ENCODE data around the gene ZNF790. TPM values are rescaled to one million over a fixed set of nuclear protein-coding genes. Genes with fewer than 3 reads are reported as not detected.

The ZNF790 gene
- total and polyA plus RNA-seq, 2 of the 8 experiments (the other 6 are each of a cell fraction or from before 2014, with no cell fraction given): 1.7 to 7.2 TPM

- Histone ChIP-seq H3K4ac (replicated peaks; ENCODE audit: insufficient read length, low read depth, low read length) (peak overlapping the region; percentile 27), H3K27me3 (replicated peaks in 1 of 4; ENCODE audit: control insufficient read depth in 3 of 4, extremely low read depth in 1 of 4, insufficient read depth in 3 of 4, low read length in 3 of 4) (peaks cover 0 to 1% (median 0%) of the 10 kb centered on the region in 4 experiments; a peak in 1 of 7 replicates), H2AK5ac (ENCODE audit: low read depth, low read length) (no peak overlapping the region), H3K23me2 (ENCODE audit: low read depth, low read length) (peaks cover 6% of the 10 kb centered on the region), H3K9me3 (ENCODE audit: insufficient read depth in 2 of 2, low read depth in 1 of 2, low read length in 1 of 2) (peaks cover 8 to 9% of the 10 kb centered on the region in 2 experiments), H2BK5ac (ENCODE audit: low read depth, low read length) (peak overlapping the region; percentile 60; the same call in 1 of the 2 replicates), H3K14ac (ENCODE audit: insufficient read length) (no peak overlapping the region), H2AFZ (ENCODE audit: low read length) (peak overlapping the region; percentile 94), H3K9ac (replicated peaks in 1 of 4; ENCODE audit: extremely low read depth in 1 of 4, low read depth in 3 of 4, low read length in 3 of 4) (peak overlapping the region; percentile 58 to 87 (median 84); a peak in 6 of 7 replicates), H2BK20ac (ENCODE audit: low read length) (no peak overlapping the region), H4K5ac (ENCODE audit: insufficient read length, low read depth, low read length) (no peak overlapping the region), H4K8ac (ENCODE audit: extremely low read depth, insufficient read depth, low read length) (no peak overlapping the region), H3K23ac (ENCODE audit: insufficient read length) (no peak overlapping the region), H3K56ac (replicated peaks; ENCODE audit: insufficient read length, low read depth, low read length) (peak overlapping the region; percentile 39), H3K4me1 (replicated peaks in 1 of 4; ENCODE audit: control insufficient read depth in 3 of 4, insufficient read depth in 4 of 4, low read length in 3 of 4) (peaks cover 0 to 2% (median 0%) of the 10 kb centered on the region in 4 experiments; a peak in 1 of 7 replicates), H3K79me1 (ENCODE audit: low read depth, low read length) (no peaks in the 10 kb centered on the region; the same call in 1 of the 2 replicates), H4K20me1 (replicated peaks in 1 of 2; ENCODE audit: control insufficient read depth in 1 of 2, insufficient read depth in 2 of 2, low read length in 2 of 2) (no peaks in the 10 kb centered on the region), H3K79me2 (ENCODE audit: control insufficient read depth in 1 of 2, insufficient read depth in 2 of 2, low read length in 2 of 2) (peaks cover 0 to 6% of the 10 kb centered on the region in 2 experiments; a peak in 1 of 4 replicates), H3K4me3 (ENCODE audit: extremely low read depth in 1 of 4, insufficient read depth in 2 of 4, low read depth in 3 of 4, low read length in 4 of 4) (peak overlapping the region; percentile 77 to 98 (median 93)), H3K36me3 (ENCODE audit: control insufficient read depth in 2 of 4, insufficient read depth in 4 of 4, low read length in 3 of 4) (peaks cover 0 to 7% (median under 1%) of the 10 kb centered on the region in 4 experiments; a peak in 3 of 8 replicates), H4K91ac (replicated peaks; ENCODE audit: insufficient read length, low read length) (no peak overlapping the region), H2BK15ac (ENCODE audit: low read length) (no peak overlapping the region), H3K27ac (ENCODE audit: low read depth, low read length) (no peak overlapping the region; the same call in 1 of the 2 replicates), H3K18ac (ENCODE audit: extremely low read depth, low read length) (peak overlapping the region; percentile 60), H2BK12ac (ENCODE audit: low read depth, low read length) (0 out of 2 replicates have a peak overlapping the region, but pooled peaks have one; percentile 17), H2BK120ac (replicated peaks; ENCODE audit: low read depth, low read length) (no peak overlapping the region), H3K4me2 (ENCODE audit: insufficient read depth in 1 of 2, low read depth in 2 of 2, low read length in 2 of 2) (peak overlapping the region; percentile 92 to 93)
- ChIA-PET CTCF (ENCODE audit: partially characterized antibody) (interaction anchor here (0.6 to 4.3 kb wide), 2 partner anchors 12 to 238 kb away, joined by 3 to 14 read pairs; partner anchors contain the start of gene ZNF345), POLR2A (ENCODE audit: partially characterized antibody) (interaction anchor here (0.6 to 6.8 kb wide), 13 partner anchors 9 to 421 kb away, joined by 3 to 103 read pairs (median 5); partner anchors contain the start of genes ZNF260, ZNF345, ZNF383 and ZNF850)
- 56% methylated on average over 8 of the region's 8 CpGs; no CpG with 5 or more reads in 1 of the 2 experiments for WGBS, 2 experiments (ENCODE audit: extremely low coverage in 1 of 2, insufficient coverage in 1 of 2, insufficient read length in 1 of 2, insufficient replicate concordance in 2 of 2, low coverage in 1 of 2, low lambda C conversion rate in 2 of 2, missing lambda C conversion rate in 1 of 2)
- TF ChIP-seq ATF3 (IDR thresholded peaks at IDR 0.05; ENCODE audit: insufficient read depth, low read depth, low read length) (no peak), SAP30 (IDR thresholded peaks at IDR 0.05; ENCODE audit: insufficient read depth, insufficient replicate concordance, low read length) (no peak), PHF8 (conservative IDR thresholded peaks at IDR 0.05; ENCODE audit: low read depth, low read length) (no peak), CEBPB (IDR thresholded peaks at IDR 0.05; ENCODE audit: low read depth, low read length) (no peak), CHD1 (IDR thresholded peaks at IDR 0.05; ENCODE audit: low read depth, low read length) (no peak), BACH1 (IDR thresholded peaks at IDR 0.05; ENCODE audit: low read length) (no peak), ATF2 (IDR thresholded peaks at IDR 0.05; ENCODE audit: low read length) (no peak), CBX8 (IDR thresholded peaks at IDR 0.05; ENCODE audit: borderline replicate concordance, low read depth, low read length) (no peak), SUZ12 (IDR thresholded peaks at IDR 0.05; ENCODE audit: low read length) (no peak)
- FAIRE-seq (no peak), DNase-seq (ENCODE audit: low read depth in 1 of 2, low spot score in 2 of 2) (no peak)
Measured at GRCh38 chr19:36837176-36837905, 846 bp downstream of the ZNF790 start.

Data from H1 (cell line).